HG02642 (cell line): ENCODE measurements around the gene SUOX.

ENCODE experiments used
- ATAC-seq: cut with Tn5 transposase; IDR thresholded peaks from one replicate; pipeline ENCODE4 v1.9.1; 2021; ENCODE audit warnings: mild to moderate bottlenecking; ENCODE audit not compliant: unreplicated experiment, poor library complexity

Gene SUOX

DNA sequence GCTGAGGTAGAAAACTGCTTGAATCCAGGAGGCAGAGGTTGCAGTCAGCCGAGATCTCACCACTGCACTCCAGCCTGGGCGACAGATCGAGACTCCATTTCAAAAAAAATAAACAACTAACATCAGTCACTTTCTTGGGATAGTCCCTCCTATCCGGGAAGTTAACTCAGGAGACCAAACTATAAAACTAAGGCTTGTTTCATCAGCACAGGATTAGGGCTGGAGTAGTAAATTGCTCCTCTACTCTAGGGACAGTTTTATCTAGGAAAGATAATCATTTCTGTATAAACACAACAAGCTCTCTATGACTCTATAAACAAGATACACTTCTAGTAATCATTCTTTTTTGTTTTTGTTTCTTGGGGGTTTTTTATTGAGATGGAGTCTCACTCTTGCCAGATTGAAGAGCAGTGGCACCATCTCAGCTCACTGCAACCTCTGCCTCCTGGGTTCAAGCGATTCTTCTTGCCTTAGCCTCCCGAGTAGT, 56.4 kb downstream of the SUOX start:
- no peak for ATAC-seq
